ENCODE results near the gene AFAP1. TPM values are rescaled to one million over a fixed set of nuclear protein-coding genes. Genes with fewer than 3 reads are reported as not detected.
A peak's percentile ranks its signal among the peaks of the same experiment; 100 is the strongest.

The AFAP1 gene
- total RNA-seq, 1 donor from 2014 or later, result 31.9 TPM

DNA sequence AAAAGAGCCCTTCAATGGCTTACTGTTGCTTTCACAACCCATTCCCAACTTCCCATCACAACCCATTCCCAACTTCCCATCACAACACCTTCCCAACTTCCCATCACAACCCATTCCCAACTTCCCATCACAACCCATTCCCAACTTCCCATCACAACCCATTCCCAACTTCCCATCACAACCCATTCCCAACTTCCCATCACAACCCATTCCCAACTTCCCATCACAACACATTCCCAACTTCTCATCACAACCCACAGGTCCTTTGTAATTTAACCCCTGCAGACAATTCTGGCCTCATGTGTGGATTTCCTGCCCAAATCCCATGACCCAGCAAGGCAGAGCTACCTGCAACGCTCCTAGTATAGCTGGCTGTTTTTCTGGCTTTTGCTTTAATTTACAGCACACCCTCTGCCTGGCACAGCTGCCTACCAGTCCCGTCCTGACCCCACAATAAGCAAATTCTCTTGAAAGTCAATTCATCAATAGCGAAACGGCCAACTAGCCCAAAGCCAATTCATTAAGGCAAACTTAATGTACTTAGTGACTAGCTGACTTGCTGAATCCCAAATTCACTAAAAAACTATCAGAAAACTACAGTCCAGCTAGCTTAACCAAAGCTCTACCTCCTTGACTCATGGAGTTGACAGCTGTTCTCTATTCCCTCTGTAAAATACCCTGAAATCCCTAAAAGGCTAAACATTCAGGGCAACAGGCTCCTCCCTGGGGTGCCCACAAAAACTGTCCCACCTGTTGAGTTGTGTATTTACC is 75.6 kb downstream of the AFAP1 start:
- H3K36me3 Mint-ChIP-seq (ENCODE audit: insufficient read depth), result peaks cover 30% of the 10 kb centered on the region
- no peaks in the 10 kb centered on the region for H3K27me3 Mint-ChIP-seq
- no peak for DNase-seq (ENCODE audit: low spot score, unreplicated experiment)
- TF ChIP-seq, protein P1, sequence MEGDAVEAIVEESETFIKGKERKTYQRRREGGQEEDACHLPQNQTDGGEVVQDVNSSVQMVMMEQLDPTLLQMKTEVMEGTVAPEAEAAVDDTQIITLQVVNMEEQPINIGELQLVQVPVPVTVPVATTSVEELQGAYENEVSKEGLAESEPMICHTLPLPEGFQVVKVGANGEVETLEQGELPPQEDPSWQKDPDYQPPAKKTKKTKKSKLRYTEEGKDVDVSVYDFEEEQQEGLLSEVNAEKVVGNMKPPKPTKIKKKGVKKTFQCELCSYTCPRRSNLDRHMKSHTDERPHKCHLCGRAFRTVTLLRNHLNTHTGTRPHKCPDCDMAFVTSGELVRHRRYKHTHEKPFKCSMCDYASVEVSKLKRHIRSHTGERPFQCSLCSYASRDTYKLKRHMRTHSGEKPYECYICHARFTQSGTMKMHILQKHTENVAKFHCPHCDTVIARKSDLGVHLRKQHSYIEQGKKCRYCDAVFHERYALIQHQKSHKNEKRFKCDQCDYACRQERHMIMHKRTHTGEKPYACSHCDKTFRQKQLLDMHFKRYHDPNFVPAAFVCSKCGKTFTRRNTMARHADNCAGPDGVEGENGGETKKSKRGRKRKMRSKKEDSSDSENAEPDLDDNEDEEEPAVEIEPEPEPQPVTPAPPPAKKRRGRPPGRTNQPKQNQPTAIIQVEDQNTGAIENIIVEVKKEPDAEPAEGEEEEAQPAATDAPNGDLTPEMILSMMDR (IDR thresholded peaks at IDR 0.05; ENCODE audit: unreplicated experiment), result no peak
- H3K4me1 Mint-ChIP-seq (ENCODE audit: low read depth), result peaks cover 14% of the 10 kb centered on the region
- H3K4me3 Mint-ChIP-seq (ENCODE audit: low read depth), result no peak overlapping the region
- peak overlapping the region; percentile 87 for H3K27ac Mint-ChIP-seq
- H3K9me3 Mint-ChIP-seq (ENCODE audit: low read depth), result peaks cover 8% of the 10 kb centered on the region

GRCh38 chr4:7862561-7863192 is 77.0 kb downstream of the AFAP1 start:
- Mint-ChIP-seq H3K9me3 (ENCODE audit: low read depth) (peaks cover 8% of the 10 kb centered on the region), H3K27ac (peak overlapping the region; percentile 80), H3K27me3 (no peaks in the 10 kb centered on the region), H3K4me1 (ENCODE audit: low read depth) (peaks cover 18% of the 10 kb centered on the region), H3K4me3 (ENCODE audit: low read depth) (no peak overlapping the region), H3K36me3 (ENCODE audit: insufficient read depth) (peaks cover 24% of the 10 kb centered on the region)
- TF ChIP-seq, protein P1 (IDR thresholded peaks at IDR 0.05; ENCODE audit: unreplicated experiment), result no peak
- DNase-seq (ENCODE audit: low spot score, unreplicated experiment), result no peak

DNA sequence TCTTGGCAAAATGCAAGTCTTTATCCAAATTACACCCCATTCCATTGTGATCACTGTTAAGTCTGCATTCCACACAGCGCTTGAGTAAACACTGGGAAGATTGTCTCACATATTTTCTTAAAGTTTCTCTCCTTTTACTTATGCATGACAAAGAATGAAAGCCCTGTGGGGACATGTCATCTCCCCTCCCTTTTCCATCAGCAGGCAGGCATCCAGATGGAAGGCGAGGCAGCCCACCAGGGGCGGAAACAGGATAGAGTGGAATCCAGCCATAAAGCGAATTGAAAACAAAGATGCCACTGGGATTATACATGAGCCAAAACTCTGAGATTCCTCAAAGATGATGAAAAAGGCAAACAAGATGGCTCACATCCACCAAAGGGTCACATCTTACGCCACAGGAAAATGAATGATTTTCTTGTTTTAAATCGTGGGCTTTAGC is 78.2 kb downstream of the AFAP1 start:
- TF ChIP-seq, protein P1 (IDR thresholded peaks at IDR 0.05; ENCODE audit: unreplicated experiment), result no peak
- H3K4me3 Mint-ChIP-seq (ENCODE audit: low read depth), result no peak overlapping the region
- peaks cover 21% of the 10 kb centered on the region for H3K4me1 Mint-ChIP-seq (ENCODE audit: low read depth)
- DNase-seq (ENCODE audit: low spot score, unreplicated experiment), result no peak
- peak overlapping the region; percentile 76 for H3K27ac Mint-ChIP-seq
- H3K9me3 Mint-ChIP-seq (ENCODE audit: low read depth), result peaks cover 8% of the 10 kb centered on the region
- H3K36me3 Mint-ChIP-seq (ENCODE audit: insufficient read depth), result peaks cover 21% of the 10 kb centered on the region
- no peaks in the 10 kb centered on the region for H3K27me3 Mint-ChIP-seq

DNA sequence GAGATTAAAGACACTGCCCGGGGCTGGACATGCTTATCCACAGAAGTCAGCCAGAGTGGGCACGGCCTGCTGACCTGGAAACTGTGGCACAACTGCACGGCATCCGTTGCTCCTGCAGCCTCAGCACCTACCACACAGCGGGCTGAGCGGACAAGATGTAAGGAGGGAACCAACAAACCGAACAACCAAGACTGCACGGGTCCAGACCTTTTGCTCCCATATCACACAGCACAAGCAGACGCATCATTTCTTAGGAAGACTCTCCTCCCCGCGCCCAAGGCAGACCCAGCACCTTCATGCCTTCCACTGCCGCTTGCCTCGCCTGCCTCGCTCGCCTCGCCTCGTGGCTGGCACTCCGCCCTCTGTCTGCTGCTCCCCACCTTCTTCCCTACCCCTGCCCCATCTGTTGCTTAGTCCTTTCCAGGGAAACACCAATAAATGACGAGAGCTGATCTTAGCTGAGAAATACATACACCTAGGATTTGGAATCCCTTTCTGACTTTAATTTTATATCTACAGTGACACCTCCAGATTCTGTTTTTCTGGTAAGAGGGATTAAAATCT is 79.0 kb downstream of the AFAP1 start:
- H3K9me3 Mint-ChIP-seq (ENCODE audit: low read depth), result peaks cover 8% of the 10 kb centered on the region
- DNase-seq (ENCODE audit: low spot score, unreplicated experiment), result no peak
- H3K27me3 Mint-ChIP-seq, result no peaks in the 10 kb centered on the region
- H3K36me3 Mint-ChIP-seq (ENCODE audit: insufficient read depth), result peaks cover 19% of the 10 kb centered on the region
- H3K4me1 Mint-ChIP-seq (ENCODE audit: low read depth), result peaks cover 21% of the 10 kb centered on the region
- H3K27ac Mint-ChIP-seq, result peak overlapping the region; percentile 22
- TF ChIP-seq, protein P1 (IDR thresholded peaks at IDR 0.05; ENCODE audit: unreplicated experiment), result no peak
- no peak overlapping the region for H3K4me3 Mint-ChIP-seq (ENCODE audit: low read depth)

GRCh38 chr4:7859326-7859725 is 80.3 kb downstream of the AFAP1 start:
- Mint-ChIP-seq H3K27ac (no peak overlapping the region), H3K36me3 (ENCODE audit: insufficient read depth) (peaks cover 16% of the 10 kb centered on the region), H3K9me3 (ENCODE audit: low read depth) (peaks cover 7% of the 10 kb centered on the region), H3K4me1 (ENCODE audit: low read depth) (peaks cover 21% of the 10 kb centered on the region), H3K4me3 (ENCODE audit: low read depth) (no peak overlapping the region), H3K27me3 (no peaks in the 10 kb centered on the region)
- TF ChIP-seq, protein P1 (IDR thresholded peaks at IDR 0.05; ENCODE audit: unreplicated experiment), result no peak
- DNase-seq (ENCODE audit: low spot score, unreplicated experiment), result no peak
